Tibial nerve (tissue), 4 donors: ENCODE results near the gene CEP112. TPM values are rescaled to one million over a fixed set of nuclear protein-coding genes. Genes with fewer than 3 reads are reported as not detected.

ENCODE experiments used
- DNase-seq, 2 donors: peaks; one replicate each; pipeline ENCODE4 v3.0.0-alpha.2; 2019; ENCODE audit warnings: low spot score in 2 of 2
- H3K27ac ChIP-seq, 4 donors: fragments of 200-600 bp; sonication (generic) in 3 of 4; one replicate each; pipeline ENCODE4 v1.5.1; 2017 to 2019; ENCODE audit warnings: mild to moderate bottlenecking in 1 of 4
- H3K27me3 ChIP-seq, 2 donors: fragments of 200-600 bp; sonication (generic) in 1 of 2; one replicate each; pipeline versions ENCODE4 v1.5.1 to v1.6.0; 2017 to 2019
- H3K36me3 ChIP-seq, 3 donors: fragments of 200-600 bp; sonication (generic); one replicate each; pipeline ENCODE4 v1.5.1; 2018 to 2019
- H3K4me1 ChIP-seq, 4 donors: fragments of 200-600 bp; sonication (generic) in 3 of 4; one replicate each; pipeline ENCODE4 v1.5.1; 2017 to 2019
- H3K4me3 ChIP-seq, 4 donors: fragments of 200-600 bp; sonication (generic) in 3 of 4; one replicate each; pipeline ENCODE4 v1.5.1; 2017 to 2019; ENCODE audit warnings: mild to moderate bottlenecking in 1 of 4, moderate library complexity in 1 of 4
- H3K9me3 ChIP-seq, 4 donors: fragments of 200-600 bp; sonication (generic) in 3 of 4; one replicate each; pipeline ENCODE4 v1.5.1; 2017 to 2019
- CTCF ChIP-seq, 5 experiments: fragments of 200-600 bp in 3 of 5; fragments of 450-650 bp in 2 of 5; sonication (generic) in 3 of 5; IDR thresholded peaks; one replicate each; pipeline ENCODE4 v1.5.1; 2016 to 2019; ENCODE audit warnings: antibody characterized with exemption in 5 of 5, mild to moderate bottlenecking in 3 of 5, moderate library complexity in 2 of 5
- EP300 ChIP-seq, 2 donors: sonication (generic); formaldehyde crosslinking; IDR thresholded peaks; one replicate each; pipeline ENCODE4 v1.6.1; 2017; ENCODE audit warnings: antibody characterized with exemption in 2 of 2, mild to moderate bottlenecking in 1 of 2
- POLR2A ChIP-seq, 2 donors: fragments of 450-650 bp; IDR thresholded peaks; one replicate each; pipeline ENCODE4 v1.6.1; 2017; ENCODE audit warnings: antibody characterized with exemption in 2 of 2, mild to moderate bottlenecking in 2 of 2, moderate library complexity in 2 of 2
- WGBS, 2 donors: methylation state at CpG; one replicate each; pipeline ENCODE4 v1.1.5; 2018; 5-methylcytosine and 5-hydroxymethylcytosine counted together
- total RNA-seq, 4 donors: library from RNA; depleted of rRNA; stranded (reverse); fragments of >200 nt; gene quantifications; one replicate each; pipeline ENCODE4 v1.1.0, GENCODE V29; 2016

CEP112 gene
- total RNA-seq, 4 donors from 2014 or later = 26.0 to 46.8 (median 34.2) TPM

DNA sequence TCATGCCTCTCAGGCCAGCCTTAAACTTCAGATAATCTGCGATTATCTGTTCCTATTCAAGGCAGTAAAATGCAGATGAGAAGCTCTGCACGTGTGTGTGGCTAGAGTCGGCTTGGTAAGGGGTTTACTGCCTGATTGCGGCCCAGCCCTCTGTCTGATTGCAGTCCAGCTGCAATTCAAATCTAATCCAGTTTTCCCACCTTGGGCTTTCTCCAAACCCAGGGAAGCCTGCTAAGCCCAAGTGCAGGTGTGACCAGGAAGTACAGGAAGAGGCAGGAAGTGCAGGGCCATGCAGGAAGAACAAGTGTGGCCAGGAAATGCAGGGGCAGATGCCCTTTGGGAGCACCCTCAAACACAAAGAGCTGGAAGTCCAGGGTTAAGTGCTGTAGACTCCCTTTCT is 314.9 kb downstream of the CEP112 start:
- no peak overlapping the region for H3K4me3 ChIP-seq
- DNase-seq = no peak
- H3K27me3 ChIP-seq = no peaks in the 10 kb centered on the region
- peaks cover 0 to 15% (median 0%) of the 10 kb centered on the region in 4 donors for H3K9me3 ChIP-seq
- 56 to 61% methylated on average over 4 of the region's 4 CpGs for whole genome bisulfite sequencing, 2 donors
- TF ChIP-seq CTCF (IDR thresholded peaks at IDR 0.05) (no peak), EP300 (IDR thresholded peaks at IDR 0.05) (no peak), POLR2A (IDR thresholded peaks at IDR 0.05) (no peak)
- peaks cover 0 to 13% (median 0%) of the 10 kb centered on the region in 3 donors for H3K36me3 ChIP-seq
- H3K27ac ChIP-seq = no peak overlapping the region
- no peaks in the 10 kb centered on the region for H3K4me1 ChIP-seq

GRCh38 chr17:65868881-65869280 is 323.1 kb downstream of the CEP112 start:
- TF ChIP-seq POLR2A (IDR thresholded peaks at IDR 0.05) (no peak), CTCF (IDR thresholded peaks at IDR 0.05) (no peak), EP300 (IDR thresholded peaks at IDR 0.05) (no peak)
- 71 to 78% methylated on average over 3 of the region's 3 CpGs for WGBS, 2 donors
- no peaks in the 10 kb centered on the region for H3K27me3 ChIP-seq
- H3K4me1 ChIP-seq = no peaks in the 10 kb centered on the region
- peaks cover 0 to 15% (median 0%) of the 10 kb centered on the region in 3 donors for H3K36me3 ChIP-seq
- DNase-seq = no peak
- no peaks in the 10 kb centered on the region for H3K9me3 ChIP-seq
- no peak overlapping the region for H3K4me3 ChIP-seq
- H3K27ac ChIP-seq = no peak overlapping the region

- no peak for DNase-seq
- no peak for TF ChIP-seq POLR2A (IDR thresholded peaks at IDR 0.05)
- TF ChIP-seq CTCF (IDR thresholded peaks at IDR 0.05) = no peak
Measured at GRCh38 chr17:65867014-65867413, 324.9 kb downstream of the CEP112 start.

GRCh38 chr17:65865715-65866425 is 326.1 kb downstream of the CEP112 start:
- TF ChIP-seq POLR2A (IDR thresholded peaks at IDR 0.05) (no peak), EP300 (IDR thresholded peaks at IDR 0.05) (no peak), CTCF (IDR thresholded peaks at IDR 0.05) (no peak)
- Histone ChIP-seq H3K36me3 (peaks cover 0 to 15% (median 0%) of the 10 kb centered on the region in 3 donors), H3K27ac (no peak overlapping the region), H3K9me3 (no peaks in the 10 kb centered on the region), H3K4me3 (no peak overlapping the region), H3K4me1 (no peaks in the 10 kb centered on the region), H3K27me3 (no peaks in the 10 kb centered on the region)
- WGBS, 2 donors = 90 to 92% methylated on average over 16 to 23 of the region's 24 CpGs
- no peak for DNase-seq

More at GRCh38 chr17:65867014-65867413, 324.9 kb downstream of the CEP112 start:
- Histone ChIP-seq H3K27ac (no peak overlapping the region), H3K4me3 (no peak overlapping the region), H3K9me3 (no peaks in the 10 kb centered on the region), H3K4me1 (no peaks in the 10 kb centered on the region), H3K36me3 (peaks cover 0 to 15% (median 0%) of the 10 kb centered on the region in 3 donors), H3K27me3 (no peaks in the 10 kb centered on the region)
- 85 to 99% methylated on average over 6 of the region's 6 CpGs for WGBS, 2 donors

GRCh38 chr17:65864394-65864793 is 327.5 kb downstream of the CEP112 start:
- TF ChIP-seq POLR2A (IDR thresholded peaks at IDR 0.05) (no peak), EP300 (IDR thresholded peaks at IDR 0.05) (no peak), CTCF (IDR thresholded peaks at IDR 0.05) (no peak)
- Histone ChIP-seq H3K27me3 (no peaks in the 10 kb centered on the region), H3K4me3 (no peak overlapping the region), H3K4me1 (no peaks in the 10 kb centered on the region), H3K9me3 (no peaks in the 10 kb centered on the region), H3K36me3 (peaks cover 0 to 15% (median 0%) of the 10 kb centered on the region in 3 donors), H3K27ac (no peak overlapping the region)
- no peak for DNase-seq
- 78 to 86% methylated on average over 8 of the region's 8 CpGs for WGBS, 2 donors
